Muscle layer of duodenum (tissue), 2 donors: ENCODE data around the gene CEP192.

ENCODE experiments used
- H3K27ac ChIP-seq: one replicate; pipeline ENCODE4 v1.7.0; 2013; ENCODE audit warnings: mild to moderate bottlenecking, low read length
- H3K27me3 ChIP-seq: one replicate; pipeline ENCODE4 v1.7.0; 2013; ENCODE audit warnings: low read depth, mild to moderate bottlenecking, control low read depth, low read length
- H3K36me3 ChIP-seq, 2 donors: one replicate each; pipeline ENCODE4 v1.7.0; 2013; ENCODE audit warnings: low read length in 2 of 2, control low read depth in 1 of 2, mild to moderate bottlenecking in 1 of 2; ENCODE audit not compliant: insufficient read depth in 2 of 2, control insufficient read depth in 1 of 2
- H3K4me1 ChIP-seq, 2 donors: one replicate each; pipeline ENCODE4 v1.7.0; 2013; ENCODE audit warnings: low read length in 2 of 2, mild to moderate bottlenecking in 2 of 2, control low read depth in 1 of 2, moderate library complexity in 1 of 2; ENCODE audit not compliant: insufficient read depth in 2 of 2, control insufficient read depth in 1 of 2
- H3K4me3 ChIP-seq, 2 donors: one replicate each; pipeline ENCODE4 v1.7.0; 2013; ENCODE audit warnings: low read length in 2 of 2, low read depth in 1 of 2, mild to moderate bottlenecking in 1 of 2
- H3K9me3 ChIP-seq, 2 donors: one replicate each; pipeline ENCODE4 v1.7.0; 2013; ENCODE audit warnings: low read length in 2 of 2, control low read depth in 1 of 2, mild to moderate bottlenecking in 1 of 2; ENCODE audit not compliant: control insufficient read depth in 1 of 2
- donor health status: healthy.

CEP192 gene

GRCh38 chr18:13036622-13037320, 45.6 kb downstream of the CEP192 start:
- H3K36me3 ChIP-seq, result peaks cover 18 to 24% of the 10 kb centered on the region in 2 donors
- no peak overlapping the region for H3K27ac ChIP-seq
- no peaks in the 10 kb centered on the region for H3K9me3 ChIP-seq
- H3K27me3 ChIP-seq, result no peaks in the 10 kb centered on the region
- H3K4me1 ChIP-seq, result no peaks in the 10 kb centered on the region
- H3K4me3 ChIP-seq, result no peak overlapping the region

DNA sequence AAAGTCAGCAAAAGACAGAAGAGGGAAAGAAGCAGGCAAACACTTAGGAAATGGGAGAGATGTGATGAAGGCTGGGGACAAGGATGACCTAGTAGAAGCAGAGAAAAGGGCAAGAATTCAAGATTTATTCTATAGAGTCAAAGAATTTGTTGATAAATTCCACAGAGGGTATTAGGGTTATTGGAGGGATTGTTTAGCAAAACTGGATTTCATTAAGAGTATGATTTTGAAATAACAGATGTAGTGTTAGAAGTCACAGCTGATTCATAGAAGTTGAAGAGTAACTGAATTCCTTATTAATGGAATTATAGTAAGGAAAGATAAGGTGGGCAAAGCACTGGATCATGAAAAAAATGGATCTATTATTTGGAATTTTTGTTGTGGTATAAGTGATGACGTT, 48.6 kb downstream of the CEP192 start:
- H3K4me3 ChIP-seq, result no peak overlapping the region
- H3K4me1 ChIP-seq, result no peaks in the 10 kb centered on the region
- H3K27ac ChIP-seq, result no peak overlapping the region
- no peaks in the 10 kb centered on the region for H3K27me3 ChIP-seq
- H3K36me3 ChIP-seq, result peaks cover 22 to 28% of the 10 kb centered on the region in 2 donors
- H3K9me3 ChIP-seq, result no peaks in the 10 kb centered on the region

DNA sequence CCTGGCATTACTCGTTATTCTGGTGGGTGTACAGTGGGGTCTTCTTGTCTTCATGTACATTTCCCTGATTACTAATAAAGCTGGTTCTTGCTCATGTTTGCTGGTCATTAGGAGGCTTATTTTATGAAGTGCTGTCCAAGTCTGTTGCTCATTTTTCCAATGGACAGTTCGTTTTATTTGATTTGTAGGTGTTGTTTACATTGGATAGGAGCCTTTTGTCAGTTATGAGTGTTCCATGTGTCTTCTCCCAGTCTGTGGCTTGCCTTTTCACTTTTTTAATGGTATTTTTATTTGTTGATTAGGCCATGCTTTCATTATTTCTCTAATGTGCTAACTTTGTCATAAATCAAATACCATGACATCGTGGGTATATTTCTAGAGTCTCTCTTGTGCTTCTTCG, 51.9 kb downstream of the CEP192 start:
- no peaks in the 10 kb centered on the region for H3K4me1 ChIP-seq
- H3K4me3 ChIP-seq, result no peak overlapping the region
- no peaks in the 10 kb centered on the region for H3K27me3 ChIP-seq
- H3K36me3 ChIP-seq, result peaks cover 21 to 27% of the 10 kb centered on the region in 2 donors
- H3K9me3 ChIP-seq, result no peaks in the 10 kb centered on the region
- no peak overlapping the region for H3K27ac ChIP-seq

DNA sequence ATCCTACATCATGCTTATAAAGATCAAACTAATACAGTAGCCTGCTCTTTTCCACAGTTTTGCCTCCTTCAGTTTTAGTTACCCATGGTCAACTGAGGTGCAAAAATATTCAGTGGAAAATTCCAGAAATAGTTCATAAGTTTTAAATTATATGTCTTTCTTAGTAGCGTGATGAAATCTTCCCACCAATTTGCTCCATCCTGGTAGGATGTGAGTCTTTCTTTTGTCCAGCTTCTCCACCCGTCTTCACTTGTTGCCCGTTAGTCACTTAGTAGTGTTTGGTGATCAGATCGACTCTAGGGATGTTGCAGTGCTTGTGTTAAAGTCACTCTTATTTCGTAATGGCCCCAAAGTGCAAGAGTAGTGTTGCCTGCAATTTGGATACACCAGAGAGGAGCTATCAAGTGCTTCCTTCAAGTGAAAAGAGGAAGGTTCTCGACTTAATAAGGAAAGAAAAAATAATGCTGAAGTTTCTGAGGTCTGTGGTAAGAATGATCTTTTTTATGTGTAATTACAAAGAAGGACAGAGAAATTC, 57.0 kb downstream of the CEP192 start:
- no peak overlapping the region for H3K27ac ChIP-seq
- H3K36me3 ChIP-seq, result peaks cover 26 to 46% of the 10 kb centered on the region in 2 donors
- H3K4me3 ChIP-seq, result no peak overlapping the region
- no peaks in the 10 kb centered on the region for H3K27me3 ChIP-seq
- no peaks in the 10 kb centered on the region for H3K4me1 ChIP-seq
- no peaks in the 10 kb centered on the region for H3K9me3 ChIP-seq

GRCh38 chr18:13051159-13051558, 60.0 kb downstream of the CEP192 start:
- H3K9me3 ChIP-seq, result no peaks in the 10 kb centered on the region
- peaks cover 50 to 58% of the 10 kb centered on the region in 2 donors for H3K36me3 ChIP-seq
- no peaks in the 10 kb centered on the region for H3K27me3 ChIP-seq
- H3K4me3 ChIP-seq, result no peak overlapping the region
- no peak overlapping the region for H3K27ac ChIP-seq
- H3K4me1 ChIP-seq, result no peaks in the 10 kb centered on the region

GRCh38 chr18:13051950-13052349, 60.8 kb downstream of the CEP192 start:
- H3K27me3 ChIP-seq, result no peaks in the 10 kb centered on the region
- H3K9me3 ChIP-seq, result no peaks in the 10 kb centered on the region
- H3K4me3 ChIP-seq, result no peak overlapping the region
- H3K4me1 ChIP-seq, result no peaks in the 10 kb centered on the region
- H3K36me3 ChIP-seq, result peaks cover 58 to 65% of the 10 kb centered on the region in 2 donors
- H3K27ac ChIP-seq, result no peak overlapping the region

GRCh38 chr18:13054336-13054735, 63.2 kb downstream of the CEP192 start:
- Histone ChIP-seq H3K4me3 (no peak overlapping the region), H3K9me3 (no peaks in the 10 kb centered on the region), H3K27me3 (no peaks in the 10 kb centered on the region), H3K4me1 (no peaks in the 10 kb centered on the region), H3K27ac (no peak overlapping the region), H3K36me3 (peaks cover 52 to 71% of the 10 kb centered on the region in 2 donors)

- H3K27me3 ChIP-seq, result no peaks in the 10 kb centered on the region
- H3K9me3 ChIP-seq, result no peaks in the 10 kb centered on the region
- no peak overlapping the region for H3K27ac ChIP-seq
- no peak overlapping the region for H3K4me3 ChIP-seq
- H3K4me1 ChIP-seq, result no peaks in the 10 kb centered on the region
- H3K36me3 ChIP-seq, result peaks cover 29 to 36% of the 10 kb centered on the region in 2 donors
These were observed 70.5 kb downstream of the CEP192 start for GRCh38 chr18:13061630-13062189.

GRCh38 chr18:13067124-13067523, 76.0 kb downstream of the CEP192 start:
- H3K4me1 ChIP-seq, result no peaks in the 10 kb centered on the region
- peaks cover 38 to 50% of the 10 kb centered on the region in 2 donors for H3K36me3 ChIP-seq
- no peak overlapping the region for H3K4me3 ChIP-seq
- H3K9me3 ChIP-seq, result no peaks in the 10 kb centered on the region
- no peaks in the 10 kb centered on the region for H3K27me3 ChIP-seq
- no peak overlapping the region for H3K27ac ChIP-seq

DNA sequence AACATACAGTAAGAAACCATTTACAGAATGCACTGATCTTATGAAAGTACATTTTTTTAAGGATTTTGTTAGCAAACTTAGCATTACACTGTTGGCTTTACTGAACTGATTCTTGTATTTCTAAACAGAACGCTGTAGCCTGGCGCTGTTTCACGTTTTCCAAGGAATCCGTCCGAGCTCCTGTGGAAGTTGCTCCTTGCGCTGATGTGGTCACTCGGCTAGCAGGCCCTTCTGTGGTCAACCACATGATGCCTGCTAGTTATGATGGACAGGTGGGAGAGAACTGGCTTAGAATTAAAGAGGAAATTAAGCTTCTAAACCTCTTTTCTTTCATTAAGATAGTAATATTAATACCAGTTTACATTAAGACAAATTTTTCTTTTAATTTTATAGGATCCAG, 76.8 kb downstream of the CEP192 start:
- no peaks in the 10 kb centered on the region for H3K4me1 ChIP-seq
- H3K27ac ChIP-seq, result no peak overlapping the region
- peaks cover 45 to 58% of the 10 kb centered on the region in 2 donors for H3K36me3 ChIP-seq
- no peaks in the 10 kb centered on the region for H3K9me3 ChIP-seq
- H3K27me3 ChIP-seq, result no peaks in the 10 kb centered on the region
- H3K4me3 ChIP-seq, result no peak overlapping the region

DNA sequence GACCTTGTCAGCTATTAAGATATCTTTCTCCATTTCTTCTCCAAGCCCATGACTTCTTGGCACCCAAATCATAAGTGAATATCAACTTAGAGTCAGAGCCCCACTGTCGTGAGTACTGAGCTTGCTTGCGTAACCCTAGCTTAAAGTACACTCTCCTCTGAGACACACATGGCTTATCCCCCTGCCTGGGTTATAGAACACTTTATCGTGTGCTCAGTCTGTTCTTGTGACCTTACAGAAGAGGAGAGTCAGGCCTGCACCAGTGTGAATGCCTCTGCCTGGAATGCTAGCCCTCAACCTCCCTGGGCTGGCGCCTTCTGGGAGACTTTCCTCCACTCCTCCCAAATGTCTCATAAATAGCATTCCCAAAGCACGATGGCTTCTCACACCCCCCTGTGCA, 79.3 kb downstream of the CEP192 start:
- Histone ChIP-seq H3K36me3 (peaks cover 66 to 79% of the 10 kb centered on the region in 2 donors), H3K9me3 (no peaks in the 10 kb centered on the region), H3K4me3 (no peak overlapping the region), H3K27me3 (no peaks in the 10 kb centered on the region), H3K27ac (no peak overlapping the region), H3K4me1 (no peaks in the 10 kb centered on the region)
